Loucy (cell line): ENCODE data around the gene LENG9.

Experiments used
- CTCF ChIP-seq: fragments of 200-600 bp; sonication (generic); conservative IDR thresholded peaks from 2 replicates; pipeline ENCODE4 v1.5.1; 2014; ENCODE audit warnings: mild to moderate bottlenecking, antibody characterized with exemption, low read length
- EZH2phosphoT487 ChIP-seq: fragments of 200-600 bp; IDR thresholded peaks from 2 replicates; pipeline ENCODE4 v1.6.1; 2018; ENCODE audit warnings: antibody characterized with exemption, mild to moderate bottlenecking, moderate library complexity, borderline replicate concordance

- TF ChIP-seq CTCF (no peak), EZH2phosphoT487 (no peak)
Observed at GRCh38 chr19:54470991-54471782, 7.6 kb upstream of the LENG9 start.
